HEK293 (cell line): Measurements from ENCODE around the gene NIP7.

ENCODE experiments used
- CTCF ChIP-seq: fragments of 450-650 bp; formaldehyde crosslinking; IDR thresholded peaks from 2 replicates; pipeline ENCODE4 v1.5.1; 2016; ENCODE audit warnings: missing biosample characterization, missing genetic modification characterization
- KLF16 ChIP-seq: fragments of 450-650 bp; formaldehyde crosslinking; IDR thresholded peaks from 2 replicates; pipeline ENCODE4 v1.5.1; 2017; ENCODE audit warnings: missing biosample characterization, missing genetic modification characterization
- YY1 ChIP-seq: fragments of 450-650 bp; formaldehyde crosslinking; IDR thresholded peaks from 2 replicates; pipeline ENCODE4 v1.5.1; 2018; ENCODE audit warnings: missing biosample characterization, missing genetic modification characterization
- ZNF140 ChIP-seq: fragments of 450-650 bp; formaldehyde crosslinking; IDR thresholded peaks from 2 replicates; pipeline ENCODE4 v1.5.1; 2016; ENCODE audit warnings: missing biosample characterization, missing genetic modification characterization
- ZNF341 ChIP-seq: fragments of 450-650 bp; formaldehyde crosslinking; IDR thresholded peaks from 2 replicates; pipeline ENCODE4; 2016; ENCODE audit warnings: low read depth, missing biosample characterization, missing genetic modification characterization
- ZNF629 ChIP-seq: fragments of 450-650 bp; formaldehyde crosslinking; IDR thresholded peaks from 2 replicates; pipeline ENCODE4 v1.5.1; 2017; ENCODE audit warnings: missing biosample characterization, missing genetic modification characterization
- TF ChIP-seq, protein P1 (sequence below): fragments of 450-650 bp; formaldehyde crosslinking; IDR thresholded peaks from 2 replicates; pipeline ENCODE4 v1.5.1; 2016; ENCODE audit warnings: missing biosample characterization, missing genetic modification characterization

DNA sequence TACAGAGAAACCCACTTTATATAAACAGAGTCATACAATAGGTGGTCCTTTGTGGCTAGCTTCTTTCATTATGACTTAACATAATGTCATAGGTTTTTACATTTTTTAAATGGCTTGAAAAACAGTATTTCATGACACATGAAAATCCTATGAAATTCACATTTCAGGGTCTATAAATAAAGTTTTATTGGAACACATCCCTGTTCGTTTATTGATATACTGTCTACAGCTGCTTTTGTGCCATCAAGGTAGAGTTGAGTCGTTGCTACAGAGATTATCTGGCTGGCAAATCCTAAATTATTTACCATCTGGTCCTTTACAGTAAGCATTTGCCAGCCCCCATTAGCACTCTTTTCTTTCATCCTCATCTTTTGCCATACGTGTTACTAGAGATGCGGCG lies 26.1 kb upstream of the NIP7 start:
- TF ChIP-seq CTCF (tag by site-specific recombination) (no peak), KLF16 (no peak), ZNF341 (no peak), ZNF140 (tag by site-specific recombination) (no peak), YY1 (tag by site-specific recombination) (no peak), ZNF629 (tag by site-specific recombination) (no peak)
- TF ChIP-seq, protein P1, sequence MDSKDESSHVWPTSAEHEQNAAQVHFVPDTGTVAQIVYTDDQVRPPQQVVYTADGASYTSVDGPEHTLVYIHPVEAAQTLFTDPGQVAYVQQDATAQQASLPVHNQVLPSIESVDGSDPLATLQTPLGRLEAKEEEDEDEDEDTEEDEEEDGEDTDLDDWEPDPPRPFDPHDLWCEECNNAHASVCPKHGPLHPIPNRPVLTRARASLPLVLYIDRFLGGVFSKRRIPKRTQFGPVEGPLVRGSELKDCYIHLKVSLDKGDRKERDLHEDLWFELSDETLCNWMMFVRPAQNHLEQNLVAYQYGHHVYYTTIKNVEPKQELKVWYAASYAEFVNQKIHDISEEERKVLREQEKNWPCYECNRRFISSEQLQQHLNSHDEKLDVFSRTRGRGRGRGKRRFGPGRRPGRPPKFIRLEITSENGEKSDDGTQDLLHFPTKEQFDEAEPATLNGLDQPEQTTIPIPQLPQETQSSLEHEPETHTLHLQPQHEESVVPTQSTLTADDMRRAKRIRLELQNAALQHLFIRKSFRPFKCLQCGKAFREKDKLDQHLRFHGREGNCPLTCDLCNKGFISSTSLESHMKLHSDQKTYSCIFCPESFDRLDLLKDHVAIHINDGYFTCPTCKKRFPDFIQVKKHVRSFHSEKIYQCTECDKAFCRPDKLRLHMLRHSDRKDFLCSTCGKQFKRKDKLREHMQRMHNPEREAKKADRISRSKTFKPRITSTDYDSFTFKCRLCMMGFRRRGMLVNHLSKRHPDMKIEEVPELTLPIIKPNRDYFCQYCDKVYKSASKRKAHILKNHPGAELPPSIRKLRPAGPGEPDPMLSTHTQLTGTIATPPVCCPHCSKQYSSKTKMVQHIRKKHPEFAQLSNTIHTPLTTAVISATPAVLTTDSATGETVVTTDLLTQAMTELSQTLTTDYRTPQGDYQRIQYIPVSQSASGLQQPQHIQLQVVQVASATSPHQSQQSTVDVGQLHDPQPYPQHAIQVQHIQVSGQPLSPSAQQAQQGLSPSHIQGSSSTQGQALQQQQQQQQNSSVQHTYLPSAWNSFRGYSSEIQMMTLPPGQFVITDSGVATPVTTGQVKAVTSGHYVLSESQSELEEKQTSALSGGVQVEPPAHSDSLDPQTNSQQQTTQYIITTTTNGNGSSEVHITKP (tag by site-specific recombination), result no peak
